Measurements from ENCODE around the gene MPP2.

MPP2 gene

DNA sequence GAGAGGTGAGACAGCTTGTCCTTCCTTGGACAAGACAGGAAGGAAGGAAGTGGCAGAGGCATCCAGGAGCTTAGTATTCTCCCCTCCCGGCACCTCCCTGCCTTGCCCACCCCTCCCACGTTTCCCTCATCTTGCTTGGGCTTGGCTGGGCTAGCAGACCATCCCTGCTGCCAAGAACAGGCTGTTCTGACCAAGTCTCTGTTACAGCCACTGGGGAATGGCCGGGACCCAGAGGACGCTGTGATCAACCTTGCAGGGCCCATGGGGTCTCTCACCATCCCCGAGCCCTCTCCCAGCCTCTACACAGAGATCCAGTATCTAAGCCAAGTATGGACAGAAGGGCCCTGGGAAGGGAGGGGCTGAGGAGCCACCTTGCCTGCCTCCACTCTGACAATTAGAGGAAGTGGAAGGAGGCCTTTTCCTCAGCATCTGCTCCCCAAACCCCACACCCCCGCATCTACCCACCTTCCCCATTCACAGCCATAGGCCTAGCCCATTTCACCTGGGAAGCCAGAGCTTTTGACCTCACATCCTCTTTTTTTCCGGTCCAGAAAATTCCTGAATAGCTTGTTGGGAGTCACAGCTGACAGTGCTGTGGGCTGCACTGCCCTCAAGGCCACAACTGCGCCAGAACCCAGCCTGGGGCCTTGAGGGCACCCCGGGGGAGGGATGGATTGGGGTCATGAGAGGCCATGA is 46.3 kb downstream of the MPP2 start:
- H3K27ac ChIP-seq (ENCODE audit: low read depth, low read length) = no peak overlapping the region
- no peaks in the 10 kb centered on the region for H3K9me3 ChIP-seq (ENCODE audit: insufficient read depth, low read length)
- H3K9ac ChIP-seq (ENCODE audit: low read length) = no peak overlapping the region
- no peaks in the 10 kb centered on the region for H3K79me2 ChIP-seq (ENCODE audit: insufficient read depth, low read length)
- no peaks in the 10 kb centered on the region for H3K36me3 ChIP-seq (ENCODE audit: low read length)
- no peak for TF ChIP-seq EZH2phosphoT487 (conservative IDR thresholded peaks at IDR 0.05; ENCODE audit: low read length)
- TF ChIP-seq, protein P1, sequence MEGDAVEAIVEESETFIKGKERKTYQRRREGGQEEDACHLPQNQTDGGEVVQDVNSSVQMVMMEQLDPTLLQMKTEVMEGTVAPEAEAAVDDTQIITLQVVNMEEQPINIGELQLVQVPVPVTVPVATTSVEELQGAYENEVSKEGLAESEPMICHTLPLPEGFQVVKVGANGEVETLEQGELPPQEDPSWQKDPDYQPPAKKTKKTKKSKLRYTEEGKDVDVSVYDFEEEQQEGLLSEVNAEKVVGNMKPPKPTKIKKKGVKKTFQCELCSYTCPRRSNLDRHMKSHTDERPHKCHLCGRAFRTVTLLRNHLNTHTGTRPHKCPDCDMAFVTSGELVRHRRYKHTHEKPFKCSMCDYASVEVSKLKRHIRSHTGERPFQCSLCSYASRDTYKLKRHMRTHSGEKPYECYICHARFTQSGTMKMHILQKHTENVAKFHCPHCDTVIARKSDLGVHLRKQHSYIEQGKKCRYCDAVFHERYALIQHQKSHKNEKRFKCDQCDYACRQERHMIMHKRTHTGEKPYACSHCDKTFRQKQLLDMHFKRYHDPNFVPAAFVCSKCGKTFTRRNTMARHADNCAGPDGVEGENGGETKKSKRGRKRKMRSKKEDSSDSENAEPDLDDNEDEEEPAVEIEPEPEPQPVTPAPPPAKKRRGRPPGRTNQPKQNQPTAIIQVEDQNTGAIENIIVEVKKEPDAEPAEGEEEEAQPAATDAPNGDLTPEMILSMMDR (IDR thresholded peaks at IDR 0.05; ENCODE audit: insufficient read depth, low read length, poor library complexity, severe bottlenecking) = no peak
- no peaks in the 10 kb centered on the region for H3F3A ChIP-seq (ENCODE audit: insufficient read depth)
- H2AFZ ChIP-seq (ENCODE audit: low read depth, low read length, severe bottlenecking) = no peak overlapping the region
- H3K4me3 ChIP-seq (ENCODE audit: insufficient read depth, low read length, poor library complexity, severe bottlenecking) = no peak overlapping the region
- no peaks in the 10 kb centered on the region for H3K27me3 ChIP-seq (ENCODE audit: low read length)
- H4K20me1 ChIP-seq (ENCODE audit: low read depth, low read length) = no peaks in the 10 kb centered on the region
- H3K9me2 ChIP-seq (replicated peaks; ENCODE audit: insufficient read depth, low read length) = no peaks in the 10 kb centered on the region
- no peak overlapping the region for H3K4me2 ChIP-seq (ENCODE audit: low read depth, low read length, poor library complexity, severe bottlenecking)

DNA sequence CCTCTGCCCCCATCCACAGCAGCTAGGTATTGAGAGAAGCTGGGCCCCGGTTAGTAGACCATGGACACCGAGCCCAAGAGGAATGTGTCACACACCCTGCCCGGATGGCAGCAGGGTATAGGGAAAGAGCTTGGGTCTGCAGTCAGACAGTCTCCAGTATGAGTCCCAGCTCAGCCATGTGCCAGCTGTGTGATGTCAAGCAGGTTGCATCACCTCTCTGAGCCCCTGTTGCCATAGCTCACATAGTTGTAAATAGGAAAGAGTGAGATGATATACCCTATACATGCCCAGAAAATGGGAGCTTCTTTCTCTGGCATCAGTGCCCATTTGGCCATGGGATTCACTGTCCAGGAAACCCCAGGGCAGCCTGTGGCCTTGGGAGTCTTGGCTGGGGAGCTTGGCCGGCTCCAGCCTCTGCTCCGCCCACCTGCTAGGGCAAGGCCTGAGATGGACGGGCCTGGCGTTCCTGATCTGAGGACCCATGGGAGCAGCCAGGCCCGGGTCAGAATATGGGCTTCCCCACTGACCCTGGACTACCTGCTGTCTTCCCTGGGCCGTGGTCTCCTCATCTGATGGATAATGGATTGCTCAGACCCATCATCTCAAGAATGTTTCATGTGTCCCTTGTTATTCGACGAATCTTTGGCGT is 47.1 kb downstream of the MPP2 start:
- no peaks in the 10 kb centered on the region for H3K9me3 ChIP-seq (ENCODE audit: insufficient read depth, low read length)
- TF ChIP-seq EZH2phosphoT487 (conservative IDR thresholded peaks at IDR 0.05; ENCODE audit: low read length) = no peak
- TF ChIP-seq, protein P1 (IDR thresholded peaks at IDR 0.05; ENCODE audit: insufficient read depth, low read length, poor library complexity, severe bottlenecking) = no peak
- no peaks in the 10 kb centered on the region for H3K9me2 ChIP-seq (replicated peaks; ENCODE audit: insufficient read depth, low read length)
- no peaks in the 10 kb centered on the region for H3K27me3 ChIP-seq (ENCODE audit: low read length)
- H3K9ac ChIP-seq (ENCODE audit: low read length) = no peak overlapping the region
- H3K79me2 ChIP-seq (ENCODE audit: insufficient read depth, low read length) = no peaks in the 10 kb centered on the region
- no peaks in the 10 kb centered on the region for H3K36me3 ChIP-seq (ENCODE audit: low read length)
- no peaks in the 10 kb centered on the region for H4K20me1 ChIP-seq (ENCODE audit: low read depth, low read length)
- H3K27ac ChIP-seq (ENCODE audit: low read depth, low read length) = no peak overlapping the region
- no peak overlapping the region for H2AFZ ChIP-seq (ENCODE audit: low read depth, low read length, severe bottlenecking)
- H3F3A ChIP-seq (ENCODE audit: insufficient read depth) = no peaks in the 10 kb centered on the region
- H3K4me3 ChIP-seq (ENCODE audit: insufficient read depth, low read length, poor library complexity, severe bottlenecking) = no peak overlapping the region
- no peak overlapping the region for H3K4me2 ChIP-seq (ENCODE audit: low read depth, low read length, poor library complexity, severe bottlenecking)

- Histone ChIP-seq H2AFZ (ENCODE audit: low read depth, low read length, severe bottlenecking) (no peak overlapping the region), H3K9ac (ENCODE audit: low read length) (no peak overlapping the region), H3K4me2 (ENCODE audit: low read depth, low read length, poor library complexity, severe bottlenecking) (no peak overlapping the region), H3K27me3 (ENCODE audit: low read length) (no peaks in the 10 kb centered on the region), H3F3A (ENCODE audit: insufficient read depth) (no peaks in the 10 kb centered on the region), H4K20me1 (ENCODE audit: low read depth, low read length) (no peaks in the 10 kb centered on the region), H3K27ac (ENCODE audit: low read depth, low read length) (no peak overlapping the region), H3K9me2 (replicated peaks; ENCODE audit: insufficient read depth, low read length) (no peaks in the 10 kb centered on the region), H3K79me2 (ENCODE audit: insufficient read depth, low read length) (no peaks in the 10 kb centered on the region), H3K36me3 (ENCODE audit: low read length) (no peaks in the 10 kb centered on the region), H3K4me3 (ENCODE audit: insufficient read depth, low read length, poor library complexity, severe bottlenecking) (no peak overlapping the region), H3K9me3 (ENCODE audit: insufficient read depth, low read length) (no peaks in the 10 kb centered on the region)
- no peak for TF ChIP-seq EZH2phosphoT487 (conservative IDR thresholded peaks at IDR 0.05; ENCODE audit: low read length)
- TF ChIP-seq, protein P1 (IDR thresholded peaks at IDR 0.05; ENCODE audit: insufficient read depth, low read length, poor library complexity, severe bottlenecking) = no peak
These were observed 49.3 kb downstream of the MPP2 start for GRCh38 chr17:43857957-43858600.
